Uterus (tissue), 2 donors: ENCODE measurements around the gene TACR1.

Experiments used
- CTCF ChIP-seq, 4 experiments: fragments of 200-600 bp in 2 of 4; fragments of 450-650 bp in 2 of 4; sonication (generic) in 2 of 4; IDR thresholded peaks; one replicate each; pipeline ENCODE4 v1.5.1; 2016 to 2019; ENCODE audit warnings: antibody characterized with exemption in 4 of 4, mild to moderate bottlenecking in 2 of 4, moderate library complexity in 1 of 4
- POLR2A ChIP-seq, 2 donors: fragments of 450-650 bp; IDR thresholded peaks; one replicate each; pipeline ENCODE4 v1.6.1; 2016; ENCODE audit warnings: antibody characterized with exemption in 2 of 2, mild to moderate bottlenecking in 1 of 2, moderate library complexity in 1 of 2

- no peak for TF ChIP-seq CTCF (IDR thresholded peaks at IDR 0.05)
- TF ChIP-seq POLR2A (IDR thresholded peaks at IDR 0.05) = no peak
Measured at GRCh38 chr2:75100801-75101151, 98.5 kb downstream of the TACR1 start.
